IPS-18a (cell line): ENCODE results near the gene HOXA13.

Experiments
- H3K27ac ChIP-seq: one replicate; pipeline ENCODE4 v1.5.1; 2013; ENCODE audit warnings: low read length
- H3K27me3 ChIP-seq: one replicate; pipeline ENCODE4 v1.6.1; 2013; ENCODE audit warnings: mild to moderate bottlenecking, low read length; ENCODE audit not compliant: control insufficient read depth, insufficient read depth
- H3K36me3 ChIP-seq: one replicate; pipeline ENCODE4 v1.6.1; 2013; ENCODE audit warnings: low read depth, low read length; ENCODE audit not compliant: control insufficient read depth
- H3K4me1 ChIP-seq: one replicate; pipeline ENCODE4 v1.6.1; 2013; ENCODE audit warnings: low read depth, low read length; ENCODE audit not compliant: control insufficient read depth
- H3K4me3 ChIP-seq: one replicate; pipeline ENCODE4 v1.5.1; 2013; ENCODE audit warnings: low read length
- H3K9ac ChIP-seq: one replicate; pipeline ENCODE4 v1.6.1; 2013; ENCODE audit warnings: mild to moderate bottlenecking, low read length, moderate library complexity
- H3K9me3 ChIP-seq: one replicate; pipeline ENCODE4 v1.6.1; 2013; ENCODE audit warnings: low read depth, low read length; ENCODE audit not compliant: control insufficient read depth

HOXA13 gene

DNA sequence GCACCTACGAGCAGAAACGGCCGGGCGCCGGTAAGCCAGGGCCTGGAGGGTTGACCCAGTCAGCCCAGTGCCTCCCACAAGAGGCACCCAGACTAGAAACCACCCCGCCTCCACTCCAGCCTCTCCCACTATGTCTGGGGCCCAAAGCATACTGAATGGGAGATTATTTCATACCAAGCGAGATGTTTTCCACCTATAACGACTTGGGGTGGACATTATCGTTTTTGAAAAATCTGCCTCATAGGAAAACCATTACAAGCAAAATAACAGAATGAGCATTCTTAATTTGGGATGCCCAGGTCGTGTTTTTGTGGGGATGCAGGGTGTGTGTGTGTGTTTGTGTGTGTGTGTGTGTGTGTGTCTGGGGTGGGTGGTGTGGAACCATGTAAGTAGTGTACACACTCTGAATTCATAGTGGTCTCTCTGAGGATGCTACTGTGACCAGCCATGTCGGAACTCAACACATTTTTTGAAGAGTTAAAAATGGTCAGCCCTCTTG is 53.9 kb downstream of the HOXA13 start:
- Histone ChIP-seq H3K27me3 (peaks cover 100% of the 10 kb centered on the region), H3K36me3 (no peaks in the 10 kb centered on the region), H3K9ac (no peak overlapping the region), H3K4me1 (peaks cover 3% of the 10 kb centered on the region), H3K27ac (no peak overlapping the region), H3K9me3 (peaks cover 3% of the 10 kb centered on the region), H3K4me3 (no peak overlapping the region)

DNA sequence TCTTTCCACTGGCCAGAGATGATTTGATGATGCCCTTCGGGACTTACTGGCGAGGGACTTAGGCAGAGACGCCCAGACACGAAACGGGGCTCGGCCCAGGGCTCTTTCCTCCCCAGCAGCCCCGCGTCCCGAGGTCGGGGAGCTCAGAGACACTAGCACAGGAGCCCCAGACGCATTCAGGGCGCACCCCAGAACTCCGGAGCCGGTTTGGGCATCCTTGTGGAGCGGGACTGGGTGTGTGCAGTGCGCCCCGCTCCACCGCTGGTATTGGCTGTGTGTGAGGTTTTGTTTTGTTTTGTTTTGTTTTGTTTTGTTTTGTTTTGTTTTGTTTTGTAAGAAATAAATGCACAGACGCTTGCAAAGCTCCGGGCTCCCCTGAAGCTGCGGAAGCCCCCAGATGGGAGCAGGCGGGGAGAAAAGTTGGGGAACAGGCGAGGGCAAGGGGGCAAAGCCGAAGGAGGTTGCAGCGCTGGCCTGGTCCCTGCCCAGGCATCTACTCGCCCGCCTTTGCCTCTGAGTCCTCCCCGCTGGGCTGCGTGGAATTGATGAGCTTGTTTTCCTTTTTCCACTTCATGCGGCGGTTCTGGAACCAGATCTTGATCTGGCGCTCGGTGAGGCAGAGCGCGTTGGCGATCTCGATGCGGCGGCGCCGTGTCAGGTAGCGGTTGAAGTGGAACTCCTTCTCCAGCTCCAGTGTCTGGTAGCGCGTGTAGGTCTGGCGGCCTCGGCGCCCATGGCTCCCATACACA is 54.6 kb downstream of the HOXA13 start:
- Histone ChIP-seq H3K4me3 (no peak overlapping the region), H3K27ac (no peak overlapping the region), H3K9me3 (peaks cover 3% of the 10 kb centered on the region), H3K27me3 (peaks cover 100% of the 10 kb centered on the region), H3K4me1 (peaks cover 3% of the 10 kb centered on the region), H3K36me3 (no peaks in the 10 kb centered on the region), H3K9ac (no peak overlapping the region)

- no peak overlapping the region for H3K4me3 ChIP-seq
- H3K27ac ChIP-seq, result no peak overlapping the region
Observed at GRCh38 chr7:27144781-27145164, 55.1 kb downstream of the HOXA13 start.

More at GRCh38 chr7:27144781-27145164, 55.1 kb downstream of the HOXA13 start:
- peaks cover 100% of the 10 kb centered on the region for H3K27me3 ChIP-seq
- H3K9ac ChIP-seq, result no peak overlapping the region
- H3K9me3 ChIP-seq, result peaks cover 3% of the 10 kb centered on the region
- H3K36me3 ChIP-seq, result no peaks in the 10 kb centered on the region
- H3K4me1 ChIP-seq, result peaks cover 3% of the 10 kb centered on the region
